Measurements from ENCODE around the gene CEACAM3. TPM values are rescaled to one million over a fixed set of nuclear protein-coding genes. Genes with fewer than 3 reads are reported as not detected.

The CEACAM3 gene
- total RNA-seq, 1 donor from 2014 or later: not detected

DNA sequence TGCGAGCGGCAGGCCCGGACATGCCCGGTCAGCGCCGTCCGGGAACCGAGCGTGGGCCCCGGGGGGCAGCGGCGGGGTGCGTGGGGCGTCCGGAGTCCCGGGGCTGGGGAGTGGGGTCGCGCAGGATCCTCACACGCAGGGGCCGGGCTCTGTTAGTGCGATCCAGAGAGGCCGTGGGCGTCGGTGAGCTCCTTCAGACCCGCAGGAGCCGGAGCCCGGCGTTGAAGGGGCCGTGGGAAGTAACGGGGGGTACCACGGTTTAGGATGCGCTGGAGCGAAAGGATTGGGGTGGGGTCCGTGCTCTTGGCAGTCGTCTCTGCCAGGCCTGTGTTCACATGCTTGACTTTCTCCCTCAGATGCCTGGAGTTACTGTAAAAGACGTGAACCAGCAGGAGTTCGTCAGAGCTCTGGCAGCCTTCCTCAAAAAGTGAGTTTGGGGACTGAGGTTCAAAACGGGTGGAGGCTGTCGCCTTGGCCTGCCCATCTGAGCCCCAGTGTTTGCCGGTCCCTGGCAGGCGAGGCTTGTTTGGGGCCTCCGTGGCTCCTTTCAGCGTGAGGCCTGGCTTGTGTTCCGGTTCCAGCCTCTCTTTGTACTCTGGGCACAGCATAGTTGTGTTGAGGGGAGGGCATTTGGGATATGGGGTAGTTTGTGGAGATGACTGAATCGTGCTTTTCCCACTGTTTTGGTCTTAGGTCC, 64.2 kb downstream of the CEACAM3 start:
- Mint-ChIP-seq H3K36me3 (ENCODE audit: low read depth) (peaks cover 49% of the 10 kb centered on the region), H3K27ac (peak overlapping the region; percentile 93), H3K9me3 (no peaks in the 10 kb centered on the region), H3K27me3 (peaks cover 3% of the 10 kb centered on the region), H3K4me1 (peaks cover 47% of the 10 kb centered on the region), H3K4me3 (peak overlapping the region; percentile 89)
- intact Hi-C loops (cut with micrococcal nuclease): loop anchor here (1.0 kb wide), 3 partner anchors 11 to 99 kb away; partner anchors contain the start of gene RABAC1
- DNase-seq: peak; percentile 78

Other genes starting within 250 kb of the CEACAM3 start
- gene CEACAM21, start 220.4 kb upstream of the CEACAM3 start, total RNA-seq: 31.1 and 32.8 TPM in 2 replicates
- not detected in 2 replicates for gene CEACAM4, start 169.5 kb upstream of the CEACAM3 start, total RNA-seq
- gene CEACAM7, start 108.3 kb upstream of the CEACAM3 start, total RNA-seq: not detected in 2 replicates
- gene CEACAM5, start 88.0 kb upstream of the CEACAM3 start, total RNA-seq: not detected in 2 replicates
- not detected in 2 replicates for gene CEACAM6, start 41.1 kb upstream of the CEACAM3 start, total RNA-seq
- gene LYPD4, start 48.1 kb downstream of the CEACAM3 start, total RNA-seq: not detected in 2 replicates
- not detected in 2 replicates for gene DMRTC2, start 48.5 kb downstream of the CEACAM3 start, total RNA-seq
- 2,909 and 2,931 TPM in 2 replicates for gene RPS19, start 63.7 kb downstream of the CEACAM3 start, total RNA-seq
- gene CD79A, start 80.7 kb downstream of the CEACAM3 start, total RNA-seq: 2.6 and 2.7 TPM in 2 replicates
- 365 and 378 TPM in 2 replicates for gene ARHGEF1, start 86.6 kb downstream of the CEACAM3 start, total RNA-seq
- 3.1 and 4.2 TPM in 2 replicates for gene ERFL, start 131.9 kb downstream of the CEACAM3 start, total RNA-seq
- 37.2 and 41.5 TPM in 2 replicates for gene RABAC1, start 162.7 kb downstream of the CEACAM3 start, total RNA-seq
- 0.68 and 1.2 TPM in 2 replicates for gene ATP1A3, start 197.6 kb downstream of the CEACAM3 start, total RNA-seq